Muscle layer of duodenum (tissue), 2 donors: ENCODE results near the gene KCNIP3.

Experiments
- H3K27ac ChIP-seq: one replicate; pipeline ENCODE4 v1.7.0; 2013; ENCODE audit warnings: mild to moderate bottlenecking, low read length
- H3K27me3 ChIP-seq: one replicate; pipeline ENCODE4 v1.7.0; 2013; ENCODE audit warnings: low read depth, mild to moderate bottlenecking, control low read depth, low read length
- H3K36me3 ChIP-seq, 2 donors: one replicate each; pipeline ENCODE4 v1.7.0; 2013; ENCODE audit warnings: low read length in 2 of 2, control low read depth in 1 of 2, mild to moderate bottlenecking in 1 of 2; ENCODE audit not compliant: insufficient read depth in 2 of 2, control insufficient read depth in 1 of 2
- H3K4me1 ChIP-seq, 2 donors: one replicate each; pipeline ENCODE4 v1.7.0; 2013; ENCODE audit warnings: low read length in 2 of 2, mild to moderate bottlenecking in 2 of 2, control low read depth in 1 of 2, moderate library complexity in 1 of 2; ENCODE audit not compliant: insufficient read depth in 2 of 2, control insufficient read depth in 1 of 2
- H3K4me3 ChIP-seq, 2 donors: one replicate each; pipeline ENCODE4 v1.7.0; 2013; ENCODE audit warnings: low read length in 2 of 2, low read depth in 1 of 2, mild to moderate bottlenecking in 1 of 2
- H3K9me3 ChIP-seq, 2 donors: one replicate each; pipeline ENCODE4 v1.7.0; 2013; ENCODE audit warnings: low read length in 2 of 2, control low read depth in 1 of 2, mild to moderate bottlenecking in 1 of 2; ENCODE audit not compliant: control insufficient read depth in 1 of 2
- donor health status: healthy.

The KCNIP3 gene

DNA sequence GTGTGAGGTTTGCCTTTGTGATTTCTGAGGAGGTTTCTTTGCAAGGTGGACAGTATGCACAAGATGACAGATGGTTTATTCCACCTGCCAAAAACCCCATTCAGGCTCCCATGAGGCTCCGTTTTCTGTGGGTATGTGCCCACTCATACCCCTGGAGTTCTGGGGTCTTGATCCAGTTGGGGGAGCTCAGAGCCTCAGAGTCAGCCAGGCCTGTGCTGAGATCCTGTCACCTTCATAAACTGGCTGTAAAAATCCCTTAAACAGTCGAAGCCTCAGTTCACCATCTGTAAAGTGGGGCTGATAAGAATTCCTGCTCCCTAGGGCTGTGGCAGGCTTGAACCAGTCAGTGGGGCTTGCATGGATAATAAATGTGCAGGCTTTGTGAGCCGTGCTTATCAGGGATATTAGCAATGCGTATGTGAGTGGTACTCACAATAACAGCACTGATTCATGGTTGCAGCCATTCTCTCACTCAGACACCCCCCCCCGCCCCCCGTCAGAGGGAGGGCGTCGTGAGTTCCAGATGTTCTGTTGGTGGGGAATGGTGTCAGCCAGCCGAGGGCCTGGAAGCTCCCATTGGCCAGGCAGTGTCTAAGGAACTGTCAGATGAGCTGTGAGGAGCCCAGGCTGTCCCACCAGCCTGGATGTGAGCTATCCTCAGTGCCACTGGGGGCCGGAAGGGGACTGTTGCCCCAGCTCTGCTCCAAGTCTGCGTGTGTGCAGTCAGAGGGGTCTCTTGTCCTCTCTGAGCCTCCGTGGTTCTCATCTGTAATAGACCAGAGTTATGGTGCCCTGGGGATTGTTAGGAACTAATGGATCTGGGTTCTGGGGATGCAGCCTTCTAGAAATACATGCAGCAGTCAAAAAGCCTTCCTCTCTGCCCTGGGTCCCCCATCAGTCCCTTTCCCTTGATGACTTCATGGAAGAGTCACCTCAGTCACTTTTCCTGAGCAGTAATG lies 51.7 kb downstream of the KCNIP3 start:
- Histone ChIP-seq H3K27me3 (no peaks in the 10 kb centered on the region), H3K9me3 (no peaks in the 10 kb centered on the region), H3K4me3 (no peak overlapping the region), H3K4me1 (peaks cover 0 to 9% of the 10 kb centered on the region in 2 donors), H3K36me3 (no peaks in the 10 kb centered on the region), H3K27ac (no peak overlapping the region)

DNA sequence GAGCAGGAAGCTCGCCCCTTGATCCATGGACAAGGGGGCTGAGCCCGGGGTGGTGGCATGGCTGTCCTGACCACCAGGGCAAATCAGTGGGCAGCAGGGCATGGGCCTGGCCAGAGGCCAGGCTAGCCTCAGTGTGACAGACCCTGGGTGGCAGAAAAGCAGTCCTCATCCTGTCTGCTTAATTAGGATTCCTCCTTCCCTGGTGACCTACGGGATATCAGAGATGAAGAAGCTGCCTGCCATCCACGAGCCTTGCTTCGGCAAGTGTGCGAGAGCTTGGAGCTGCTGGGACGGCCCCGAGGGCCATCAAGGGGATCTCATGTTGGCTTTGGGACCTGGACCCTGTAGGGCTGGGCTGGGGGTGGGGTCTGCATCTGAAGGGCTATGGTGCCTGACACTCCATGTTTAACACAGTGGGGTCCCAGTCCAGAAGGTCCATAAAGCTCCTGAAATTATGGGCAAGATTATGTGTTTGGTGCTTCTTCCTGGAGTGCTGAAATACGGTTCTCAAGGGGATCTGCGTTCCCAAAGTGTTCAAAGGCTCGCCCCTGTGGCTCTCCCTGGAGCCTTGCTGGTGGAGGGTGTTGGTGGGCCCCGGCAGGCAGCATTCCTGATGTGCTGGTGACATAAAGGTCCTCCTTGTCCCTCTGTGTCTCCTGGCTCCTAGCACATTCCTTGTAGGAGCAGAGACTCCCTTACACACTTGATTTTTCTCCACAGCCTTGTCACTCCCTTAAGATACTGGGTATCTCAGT lies 52.6 kb downstream of the KCNIP3 start:
- Histone ChIP-seq H3K4me1 (peaks cover 0 to 9% of the 10 kb centered on the region in 2 donors), H3K9me3 (no peaks in the 10 kb centered on the region), H3K36me3 (no peaks in the 10 kb centered on the region), H3K4me3 (no peak overlapping the region), H3K27me3 (no peaks in the 10 kb centered on the region), H3K27ac (no peak overlapping the region)

DNA sequence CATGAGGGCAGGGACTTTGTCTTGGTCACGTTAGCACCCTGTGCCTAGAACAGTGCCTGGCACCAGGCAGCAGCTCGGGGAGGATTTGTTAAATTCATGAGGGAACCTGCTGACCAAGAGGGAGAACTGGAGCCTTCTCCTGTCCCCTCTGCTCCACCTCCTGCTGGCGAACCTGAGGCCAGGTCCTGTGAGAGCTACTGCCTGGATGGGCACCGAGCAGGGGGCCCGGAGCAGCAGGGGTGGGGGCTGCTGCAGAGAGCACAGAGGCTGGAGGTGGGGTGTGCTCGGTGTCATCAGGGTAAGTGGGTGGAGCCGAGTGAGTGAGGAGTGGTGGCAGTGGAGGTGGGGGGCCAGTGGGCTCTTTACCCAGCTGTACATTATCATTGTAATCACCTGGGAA lies 53.2 kb downstream of the KCNIP3 start:
- H3K4me1 ChIP-seq, result peaks cover 0 to 9% of the 10 kb centered on the region in 2 donors
- H3K4me3 ChIP-seq, result no peak overlapping the region
- H3K9me3 ChIP-seq, result no peaks in the 10 kb centered on the region
- H3K27ac ChIP-seq, result no peak overlapping the region
- H3K27me3 ChIP-seq, result no peaks in the 10 kb centered on the region
- no peaks in the 10 kb centered on the region for H3K36me3 ChIP-seq

DNA sequence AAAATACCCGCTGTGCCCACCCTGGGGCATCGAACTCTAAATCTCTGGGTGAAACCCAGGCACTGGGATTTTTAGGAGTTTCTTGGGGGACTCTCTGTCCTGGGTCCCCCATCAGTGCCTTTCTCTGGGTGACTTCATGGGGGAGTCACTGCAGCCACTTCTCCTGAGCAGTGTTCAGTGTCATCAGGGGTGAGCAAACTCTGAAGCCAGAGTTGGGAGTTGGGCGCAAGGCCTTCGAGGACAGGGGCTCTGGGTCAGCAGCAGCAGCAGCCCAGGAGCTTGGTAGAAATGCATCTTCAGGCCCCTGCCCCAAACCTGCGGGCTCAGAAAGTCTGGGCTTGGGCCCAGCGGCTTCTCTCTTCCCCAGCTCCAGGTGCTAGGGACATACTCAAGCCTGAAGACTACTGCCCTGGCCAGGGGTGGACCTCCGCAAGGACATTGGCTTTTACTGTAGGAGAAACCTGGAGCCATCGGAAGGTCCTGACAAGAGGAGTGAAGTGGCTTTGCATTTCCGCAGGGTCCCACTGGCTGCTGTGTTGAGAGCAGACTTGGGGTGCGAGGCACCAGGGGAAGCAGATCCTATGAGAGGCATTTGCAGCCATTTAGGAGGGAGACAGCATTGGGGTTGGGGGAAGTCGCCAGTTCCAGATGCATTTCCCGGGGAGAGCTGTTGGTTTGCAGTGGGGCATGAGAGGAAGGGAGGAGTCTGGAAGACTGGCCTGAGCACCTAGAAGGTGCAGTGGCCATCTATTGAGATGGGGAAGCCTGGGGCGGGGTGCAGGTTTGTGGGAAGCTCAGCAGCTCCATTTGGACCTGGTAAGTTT lies 53.8 kb downstream of the KCNIP3 start:
- Histone ChIP-seq H3K4me1 (peaks cover 0 to 9% of the 10 kb centered on the region in 2 donors), H3K4me3 (no peak overlapping the region), H3K27ac (no peak overlapping the region), H3K27me3 (no peaks in the 10 kb centered on the region), H3K36me3 (no peaks in the 10 kb centered on the region), H3K9me3 (no peaks in the 10 kb centered on the region)

DNA sequence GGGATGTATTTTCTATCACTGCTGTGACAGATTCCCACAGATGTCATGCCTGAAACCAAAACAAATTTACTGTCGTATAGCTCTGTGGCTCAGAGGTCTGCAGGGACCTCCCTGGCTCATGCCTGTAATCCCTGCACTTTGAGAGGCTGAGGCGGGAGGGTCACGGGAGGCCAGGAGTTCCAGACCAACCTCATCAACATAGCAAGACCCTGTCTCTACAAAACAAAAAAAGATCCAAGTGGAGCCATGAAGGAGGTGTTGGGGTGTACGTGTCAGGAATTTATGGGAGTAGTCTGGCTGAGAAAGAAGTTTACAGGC lies 54.4 kb downstream of the KCNIP3 start:
- Histone ChIP-seq H3K36me3 (no peaks in the 10 kb centered on the region), H3K27ac (no peak overlapping the region), H3K4me1 (peaks cover 0 to 9% of the 10 kb centered on the region in 2 donors), H3K4me3 (no peak overlapping the region), H3K9me3 (no peaks in the 10 kb centered on the region), H3K27me3 (no peaks in the 10 kb centered on the region)

DNA sequence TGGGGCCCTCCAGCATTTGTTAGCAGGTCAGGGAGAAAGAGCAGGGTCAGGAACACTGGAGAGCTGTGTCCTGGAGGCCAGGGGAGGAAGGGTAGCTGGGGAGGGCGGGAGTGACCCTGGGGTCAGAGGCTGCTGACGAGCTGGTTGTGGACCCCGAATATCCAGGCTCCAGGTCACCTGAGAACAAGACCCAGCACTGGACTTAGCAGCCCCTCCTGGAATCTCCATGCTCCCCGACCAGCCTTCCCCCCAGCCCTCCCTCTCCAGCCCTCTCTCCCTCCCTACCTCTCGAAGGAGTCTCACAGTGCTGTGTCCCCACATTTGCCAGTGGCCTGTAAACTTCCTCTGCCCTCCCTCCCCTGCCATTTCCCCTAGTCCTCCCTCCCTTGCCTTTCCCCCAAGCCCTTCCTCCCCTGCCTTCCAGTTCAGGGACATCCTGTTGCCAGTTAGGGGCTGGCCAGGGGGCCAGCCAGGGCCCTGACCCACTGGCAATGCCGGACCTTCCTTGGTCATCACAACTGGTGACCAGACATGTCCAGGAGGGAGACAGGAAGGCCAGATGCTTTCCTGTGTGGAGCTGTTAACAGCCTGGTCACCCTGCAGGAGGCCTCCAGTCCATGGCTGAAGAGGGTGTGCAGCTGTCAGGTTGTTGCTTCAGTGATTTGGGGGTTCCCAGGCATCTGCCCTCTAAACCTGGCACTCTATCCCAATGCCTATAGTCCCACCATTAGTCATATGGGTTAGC lies 55.3 kb downstream of the KCNIP3 start:
- Histone ChIP-seq H3K27me3 (no peaks in the 10 kb centered on the region), H3K4me3 (no peak overlapping the region), H3K36me3 (no peaks in the 10 kb centered on the region), H3K27ac (no peak overlapping the region), H3K9me3 (no peaks in the 10 kb centered on the region), H3K4me1 (peaks cover 0 to 3% of the 10 kb centered on the region in 2 donors)

DNA sequence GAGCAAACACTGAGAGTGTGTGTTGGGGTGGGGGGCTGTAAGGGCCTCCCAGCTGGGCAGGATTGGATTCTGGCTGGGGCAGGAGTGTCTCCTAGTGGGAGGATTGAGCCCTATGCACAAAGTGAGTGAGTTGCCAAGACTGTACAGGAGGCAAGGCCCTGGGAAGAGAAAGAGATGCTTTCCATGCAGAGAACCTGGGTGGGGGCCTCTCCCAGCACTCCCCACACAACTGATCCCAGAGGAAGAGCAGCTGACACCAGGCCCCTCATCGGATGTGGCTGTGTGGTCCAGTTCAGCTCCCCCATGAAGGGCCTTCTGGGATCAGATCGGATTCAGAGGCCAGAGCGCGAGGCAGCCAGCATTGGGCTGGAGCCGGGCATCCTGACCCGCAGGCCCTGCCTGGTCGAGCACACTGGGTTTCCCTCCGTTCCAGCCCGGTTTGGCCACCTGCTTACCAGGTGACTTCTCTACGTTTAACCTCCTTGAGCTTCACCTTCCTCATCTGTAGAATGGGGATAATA lies 56.0 kb downstream of the KCNIP3 start:
- H3K4me1 ChIP-seq, result no peaks in the 10 kb centered on the region
- H3K4me3 ChIP-seq, result no peak overlapping the region
- H3K36me3 ChIP-seq, result no peaks in the 10 kb centered on the region
- H3K27ac ChIP-seq, result no peak overlapping the region
- no peaks in the 10 kb centered on the region for H3K27me3 ChIP-seq
- H3K9me3 ChIP-seq, result no peaks in the 10 kb centered on the region

DNA sequence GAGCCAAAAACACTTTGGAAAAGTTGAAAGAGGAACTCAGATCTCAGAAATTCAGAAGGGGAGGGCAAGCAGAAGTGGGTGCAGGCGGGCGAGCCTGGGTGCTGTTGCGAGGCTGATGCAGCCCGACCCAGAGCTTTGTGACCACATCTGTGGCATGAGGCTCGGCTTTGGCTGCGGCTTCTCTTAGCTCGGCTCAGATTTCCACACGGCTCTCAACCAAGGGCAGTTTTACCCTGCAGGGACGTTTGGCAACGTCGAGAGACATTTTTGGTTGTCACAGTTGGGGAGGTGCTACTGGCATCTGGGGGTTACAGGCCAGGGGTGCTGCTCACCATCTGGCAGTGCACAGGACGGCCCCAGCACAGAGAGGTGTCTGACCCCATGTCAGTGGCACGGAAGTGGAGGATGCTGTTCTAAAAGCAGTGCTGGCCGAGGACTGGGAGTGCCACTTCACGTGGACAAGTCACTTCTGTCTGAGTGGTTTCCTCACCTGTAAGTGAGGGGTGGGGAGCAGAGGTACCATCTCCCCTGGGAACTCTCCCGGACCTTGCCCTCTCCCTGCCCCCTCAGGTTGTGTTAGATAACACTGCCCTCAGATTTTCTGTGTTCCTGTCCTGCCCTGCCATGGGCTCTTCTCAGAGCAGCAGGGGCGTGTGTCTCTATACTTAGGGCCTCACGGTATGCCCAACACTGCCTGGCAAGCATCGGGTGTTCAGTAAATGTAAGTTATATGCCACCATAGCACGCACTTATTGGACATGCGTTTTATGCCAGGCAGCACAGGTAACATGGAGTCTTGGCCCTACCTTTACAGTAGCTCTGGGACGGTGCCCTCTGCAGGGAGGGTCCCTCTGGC lies 56.7 kb downstream of the KCNIP3 start:
- no peaks in the 10 kb centered on the region for H3K27me3 ChIP-seq
- no peak overlapping the region for H3K4me3 ChIP-seq
- H3K4me1 ChIP-seq, result no peaks in the 10 kb centered on the region
- H3K27ac ChIP-seq, result no peak overlapping the region
- H3K9me3 ChIP-seq, result no peaks in the 10 kb centered on the region
- no peaks in the 10 kb centered on the region for H3K36me3 ChIP-seq

DNA sequence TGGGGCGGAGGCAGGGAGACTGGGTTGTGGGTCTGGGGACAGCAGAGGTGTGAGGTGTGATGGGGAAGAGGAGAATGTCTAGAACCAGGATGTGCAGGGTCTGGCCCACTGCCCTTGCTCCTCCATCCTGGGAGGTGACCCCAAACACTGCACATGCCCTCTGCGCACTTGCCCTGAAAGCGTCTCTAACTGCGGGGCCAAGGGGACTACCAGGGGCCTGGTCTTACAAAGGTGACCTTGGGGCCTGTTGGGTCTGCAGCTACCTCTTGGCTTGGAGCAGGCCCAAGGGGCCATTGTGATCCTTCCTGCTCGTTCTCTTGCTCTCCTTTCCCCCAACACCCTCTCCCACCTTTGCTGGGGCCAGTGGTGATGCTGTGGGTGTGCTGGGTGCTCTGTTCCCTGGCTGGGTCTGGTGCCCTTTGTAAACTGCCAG lies 57.3 kb downstream of the KCNIP3 start:
- H3K9me3 ChIP-seq, result no peaks in the 10 kb centered on the region
- no peak overlapping the region for H3K27ac ChIP-seq
- no peaks in the 10 kb centered on the region for H3K36me3 ChIP-seq
- no peak overlapping the region for H3K4me3 ChIP-seq
- H3K4me1 ChIP-seq, result no peaks in the 10 kb centered on the region
- H3K27me3 ChIP-seq, result no peaks in the 10 kb centered on the region

DNA sequence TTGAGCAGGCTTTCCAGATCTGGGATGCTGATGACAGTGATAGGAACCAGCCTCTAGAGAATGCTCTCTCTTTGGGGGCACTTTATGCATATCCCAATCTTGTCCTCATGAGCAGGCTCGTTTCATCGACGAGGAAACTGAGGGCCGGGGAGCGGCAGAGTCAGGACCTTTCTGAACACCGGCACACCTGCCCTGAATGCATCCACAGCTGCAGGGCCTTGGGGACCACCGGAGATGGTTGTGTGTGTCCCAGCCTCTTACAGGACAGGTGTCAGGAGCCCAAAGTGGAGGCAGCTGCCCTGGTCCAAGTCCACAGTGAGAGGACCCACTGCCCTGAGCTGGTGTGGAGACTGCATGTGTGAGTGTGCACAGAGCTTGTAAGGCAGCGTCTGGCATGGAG lies 57.8 kb downstream of the KCNIP3 start:
- Histone ChIP-seq H3K27me3 (no peaks in the 10 kb centered on the region), H3K27ac (no peak overlapping the region), H3K4me1 (no peaks in the 10 kb centered on the region), H3K36me3 (no peaks in the 10 kb centered on the region), H3K4me3 (no peak overlapping the region), H3K9me3 (no peaks in the 10 kb centered on the region)
